HepG2 (cell line): ENCODE data around the gene NUP133. TPM values are rescaled to one million over a fixed set of nuclear protein-coding genes. Genes with fewer than 3 reads are reported as not detected.

Experiments
- ATAC-seq: fragments of 200-7000 bp; cut with Tn5 transposase; 3 replicates; pipeline ENCODE4 v1.9.1; 2020; ENCODE audit warnings: mild to moderate bottlenecking, moderate library complexity
- BruUV-seq: library from RNA; stranded (reverse); fragments of 400-500 nt; replicated peaks from 2 replicates; lab custom pipeline; 2021; lab: Mats Ljungman, UMichigan
- CTCF ChIA-PET: fragments of 300-600 bp; formaldehyde crosslinking; extraction: SDS; loops from one replicate; lab custom pipeline; 2021; ENCODE audit warnings: low total read pairs, inconsistent platforms, low intra/inter-chr PET ratio; lab: Yijun Ruan, JAX
- POLR2A ChIA-PET: fragments of 350-600 bp; sonication (Branson Sonifier 250); formaldehyde crosslinking; loops from one replicate; lab custom pipeline; 2020; ENCODE audit warnings: antibody characterized with exemption, inconsistent platforms; lab: Yijun Ruan, JAX
- DNase-seq: peaks from one replicate; pipeline ENCODE4 v3.0.0-alpha.2; 2015; ENCODE audit warnings: low spot score
- FAIRE-seq: peaks from 3 replicates; lab custom pipeline; 2011; peaks lifted over from hg19 to GRCh38; lab: Jason Lieb, UNC
- H2AFZ ChIP-seq: one replicate; pipeline ENCODE4 v1.6.1; 2011; ENCODE audit warnings: low read length, inconsistent platforms
- H3K27ac ChIP-seq: fragments of 300-600 bp; 3 replicates; pipeline ENCODE4 v1.8.0; 2011; ENCODE audit warnings: mixed run types, mild to moderate bottlenecking, mixed read lengths, low read length, inconsistent platforms; ENCODE audit not compliant: insufficient read depth; ENCODE audit errors: extremely low read length
- H3K27me3 ChIP-seq, 2 experiments: fragments of 200-600 bp in 1 of 2; 2 replicates in 1 of 2; 3 replicates in 1 of 2; pipeline versions ENCODE4 v1.6.0 to v1.8.0; 2011; ENCODE audit warnings: low read length in 2 of 2, mild to moderate bottlenecking in 2 of 2, moderate library complexity in 2 of 2, inconsistent platforms in 1 of 2; ENCODE audit not compliant: insufficient read depth in 2 of 2, control insufficient read depth in 1 of 2
- H3K36me3 ChIP-seq, 2 experiments: fragments of 200-600 bp in 1 of 2; replicated peaks in 1 of 2; 2 replicates in 1 of 2; 3 replicates in 1 of 2; pipeline versions ENCODE4 v1.5.1 to v1.8.0; 2011; ENCODE audit warnings: low read length in 2 of 2, inconsistent platforms in 1 of 2; ENCODE audit not compliant: insufficient read depth in 2 of 2, control insufficient read depth in 1 of 2
- H3K4me1 ChIP-seq: 2 replicates; pipeline ENCODE4 v1.5.1; 2012; ENCODE audit warnings: low read length, inconsistent platforms; ENCODE audit not compliant: insufficient read depth
- H3K4me2 ChIP-seq: 2 replicates; pipeline ENCODE4 v1.6.0; 2011; ENCODE audit warnings: low read depth, low read length, inconsistent platforms
- H3K4me3 ChIP-seq, 3 experiments: fragments of 200-600 bp in 1 of 3; sonication (generic), shearing (Covaris generic) in 1 of 3; replicated peaks in 1 of 3; 2 replicates each; pipeline ENCODE4 v1.5.1; 2011 to 2016; ENCODE audit warnings: low read length in 3 of 3, inconsistent platforms in 2 of 3, low read depth in 2 of 3, mild to moderate bottlenecking in 2 of 3, control low read depth in 1 of 3, mixed read lengths in 1 of 3; ENCODE audit not compliant: insufficient read depth in 1 of 3
- H3K79me2 ChIP-seq: one replicate; pipeline ENCODE4 v1.6.1; 2011; ENCODE audit warnings: low read length, inconsistent platforms; ENCODE audit not compliant: insufficient read depth
- H3K9ac ChIP-seq: 2 replicates; pipeline ENCODE4 v1.6.0; 2011; ENCODE audit warnings: mild to moderate bottlenecking, low read depth, low read length, inconsistent platforms; ENCODE audit not compliant: insufficient read depth
- H3K9me3 ChIP-seq: 2 replicates; pipeline ENCODE4 v1.5.1; 2012; ENCODE audit warnings: mild to moderate bottlenecking, low read length
- H4K20me1 ChIP-seq: 2 replicates; pipeline ENCODE4 v1.6.0; 2011; ENCODE audit warnings: inconsistent platforms, mild to moderate bottlenecking, low read length, moderate library complexity; ENCODE audit not compliant: insufficient read depth
- AHR ChIP-seq: IDR thresholded peaks from 2 replicates; pipeline ENCODE4 v1.6.1; 2018; ENCODE audit warnings: missing genetic modification reagents, missing compliant biosample characterization
- CHD2 ChIP-seq: IDR thresholded peaks from 2 replicates; pipeline ENCODE4 v1.6.1; 2011; ENCODE audit warnings: low read depth, low read length, improper control_type of control experiment
- CREB1 ChIP-seq, 2 experiments: fragments of 450-650 bp in 1 of 2; IDR thresholded peaks; 2 replicates each; pipeline ENCODE4 v1.6.1; 2016 to 2017; ENCODE audit warnings: control low read depth in 1 of 2, mild to moderate bottlenecking in 1 of 2, missing compliant biosample characterization in 1 of 2, missing genetic modification characterization in 1 of 2
- FIP1L1 ChIP-seq: fragments of 200-400 bp; formaldehyde crosslinking; IDR thresholded peaks from 2 replicates; pipeline ENCODE4 v1.6.1; 2018; ENCODE audit warnings: low read depth, mild to moderate bottlenecking, low read length, moderate library complexity, borderline replicate concordance; ENCODE audit not compliant: insufficient read depth
- GTF2F1 ChIP-seq: fragments of 150-350 bp; IDR thresholded peaks from 2 replicates; pipeline ENCODE4 v1.6.1; 2014; ENCODE audit warnings: low read length
- MIER2 ChIP-seq: IDR thresholded peaks from 2 replicates; pipeline ENCODE4 v1.6.1; 2016; ENCODE audit warnings: missing biosample characterization, missing genetic modification reagents
- MXI1 ChIP-seq: IDR thresholded peaks from 3 replicates; pipeline ENCODE4 v1.6.1; 2012; ENCODE audit warnings: low read depth, low read length, inconsistent platforms, borderline replicate concordance
- NPAS2 ChIP-seq: sonication (generic); formaldehyde crosslinking; IDR thresholded peaks from 2 replicates; pipeline ENCODE4 v1.8.0; 2022; ENCODE audit warnings: mild to moderate bottlenecking, missing genetic modification reagents, borderline replicate concordance
- SYNCRIP ChIP-seq: fragments of 200-400 bp; formaldehyde crosslinking; IDR thresholded peaks from 2 replicates; pipeline ENCODE4 v1.6.1; 2018; ENCODE audit warnings: mild to moderate bottlenecking, low read depth, low read length; ENCODE audit not compliant: insufficient read depth
- THAP9 ChIP-seq: sonication (generic); formaldehyde crosslinking; IDR thresholded peaks from 2 replicates; pipeline ENCODE4; 2020; ENCODE audit warnings: missing genetic modification reagents, mild to moderate bottlenecking, borderline replicate concordance
- YY1 ChIP-seq: IDR thresholded peaks from 2 replicates; pipeline ENCODE4 v1.6.1; 2011; ENCODE audit warnings: low read length, low read depth, moderate library complexity, mild to moderate bottlenecking; ENCODE audit not compliant: insufficient read depth, insufficient replicate concordance
- ZFP62 ChIP-seq: sonication (generic); formaldehyde crosslinking; IDR thresholded peaks from 2 replicates; pipeline ENCODE4 v1.4.0; 2020; ENCODE audit warnings: missing genetic modification reagents
- ZNF225 ChIP-seq: sonication (generic); formaldehyde crosslinking; IDR thresholded peaks from 2 replicates; pipeline ENCODE4 v1.4.0; 2020; ENCODE audit warnings: mild to moderate bottlenecking, missing genetic modification reagents
- ZNF557 ChIP-seq: sonication (generic); formaldehyde crosslinking; IDR thresholded peaks from 2 replicates; pipeline ENCODE4 v1.4.0; 2020; ENCODE audit warnings: missing genetic modification reagents
- ZNF839 ChIP-seq: sonication (generic); formaldehyde crosslinking; IDR thresholded peaks from 2 replicates; pipeline ENCODE4 v1.4.0; 2020; ENCODE audit warnings: missing genetic modification reagents, mild to moderate bottlenecking, borderline replicate concordance
- WGBS: methylation state at CpG from one replicate; pipeline ENCODE4 v1.1.6; 2017; ENCODE audit warnings: low lambda C conversion rate; 5-methylcytosine and 5-hydroxymethylcytosine counted together
- in situ Hi-C: cut with HindIII; loops from 2 replicates; pipeline ENCODE4 v1.10.0; 2017; ENCODE audit warnings: low pct_unique_long_range_greater_than_20kb; ENCODE audit not compliant: extremely low pct_ligation_motif_present
- intact Hi-C: fragments of 100-400 bp; cut with micrococcal nuclease; formaldehyde crosslinking; loops from one replicate; pipeline ENCODE4 v1.10.0; 2022; ENCODE audit not compliant: unreplicated experiment
- polyA plus RNA-seq, 8 experiments: library from polyadenylated mRNA; depleted of rRNA in 3 of 8; stranded (reverse) in 7 of 8; unstranded in 1 of 8; fragments of >200 nt; fragmentation: Illumina TruSeq in 4 of 8; extraction: Trizol in 4 of 8; gene quantifications; 2 replicates each; pipeline versions ENCODE4 v1.2.1 to v1.2.3, GENCODE V29; 2011 to 2016; ENCODE audit warnings: low read depth in 4 of 8, missing spikeins in 1 of 8, mixed read lengths in 1 of 8; ENCODE audit not compliant: insufficient read depth in 1 of 8
- total RNA-seq, 5 experiments: library from RNA; depleted of rRNA; stranded (reverse); fragments of >200 nt; fragmentation: Illumina TruSeq; extraction: Trizol; gene quantifications; 2 replicates each; pipeline ENCODE4 v1.2.3, GENCODE V29; 2016; ENCODE audit warnings: low read depth in 1 of 5
- TF ChIP-seq, protein P1 (sequence below): sonication (generic); formaldehyde crosslinking; IDR thresholded peaks from 2 replicates; pipeline ENCODE4 v1.4.0; 2020; ENCODE audit warnings: missing genetic modification reagents

NUP133 gene
- total and polyA plus RNA-seq, 2 of the 13 experiments (the other 11 are each of a cell fraction or from before 2014, with no cell fraction given) = 17.7 to 45.6 TPM

DNA sequence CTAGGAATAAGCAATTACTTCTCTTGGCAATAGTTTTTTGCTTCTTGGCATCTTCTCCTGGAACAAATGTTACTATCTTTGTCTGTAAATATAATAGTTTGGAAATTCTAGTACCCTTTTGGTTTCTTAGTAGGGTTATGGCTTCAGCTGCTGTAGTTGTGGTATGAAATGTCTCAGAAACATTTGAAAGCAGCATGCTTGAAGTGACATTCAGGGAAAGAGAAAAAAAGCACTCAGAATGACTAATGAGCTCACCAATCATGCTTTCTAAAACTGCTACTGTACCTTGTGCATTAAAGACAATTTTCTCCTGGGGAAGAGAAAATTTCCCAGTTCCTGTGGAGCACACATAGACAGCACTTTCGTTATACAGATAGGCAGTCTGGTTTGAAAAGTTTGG, 21.0 kb downstream of the NUP133 start:
- Histone ChIP-seq H3K4me2 (no peak overlapping the region), H3K36me3 (peaks cover 9 to 74% of the 10 kb centered on the region in 2 experiments), H3K4me3 (no peak overlapping the region), H3K4me1 (peaks cover 4% of the 10 kb centered on the region), H3K27ac (no peak overlapping the region), H3K9ac (no peak overlapping the region), H3K27me3 (no peaks in the 10 kb centered on the region), H4K20me1 (no peaks in the 10 kb centered on the region), H2AFZ (no peak overlapping the region), H3K79me2 (no peaks in the 10 kb centered on the region), H3K9me3 (no peaks in the 10 kb centered on the region)
- intact Hi-C loops (loop anchor here (10.0 kb wide), 1 partner anchor 142 kb away; the partner anchor contains the start of gene CCSAP), in situ Hi-C loops (no loop called here)
- ATAC-seq = no peak
- FAIRE-seq = no peak
- CTCF ChIA-PET = no interaction called here
- WGBS = 90% methylated on average over 1 of the region's 1 CpG
- TF ChIP-seq ZNF557 = no peak
- TF ChIP-seq GTF2F1 = no peak
- TF ChIP-seq YY1 = no peak
- no peak for TF ChIP-seq CREB1 (IDR thresholded peaks at IDR 0.05)
- TF ChIP-seq CREB1 (CRISPR knock-in tag; IDR thresholded peaks at IDR 0.05) = no peak
- no peak for TF ChIP-seq ZNF225 (CRISPR knock-in tag)
- DNase-seq = no peak
- BruUV-seq = no TSS peak
- POLR2A ChIA-PET = no interaction called here

DNA sequence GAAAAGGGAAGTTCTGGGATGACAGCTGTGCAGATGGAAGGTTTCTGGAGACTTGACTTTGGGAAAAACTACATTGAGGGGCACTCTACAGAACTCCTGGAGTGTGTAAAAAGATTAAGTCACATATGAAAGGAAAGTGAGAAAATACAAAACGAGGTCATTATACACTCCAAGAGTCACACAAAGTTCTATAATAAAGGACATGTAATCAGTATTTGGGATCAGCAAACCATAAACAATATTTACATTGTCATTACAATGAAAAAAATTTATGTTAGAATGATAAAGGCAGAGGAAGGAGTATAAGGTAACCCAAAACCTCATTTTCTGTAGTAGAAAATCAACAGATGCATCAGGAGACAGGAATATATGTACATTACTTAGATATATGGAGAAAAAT, 22.8 kb downstream of the NUP133 start:
- Histone ChIP-seq H4K20me1 (no peaks in the 10 kb centered on the region), H3K4me1 (peaks cover 7% of the 10 kb centered on the region), H3K9ac (no peak overlapping the region), H3K27ac (no peak overlapping the region), H3K4me2 (no peak overlapping the region), H2AFZ (no peak overlapping the region), H3K79me2 (no peaks in the 10 kb centered on the region), H3K4me3 (no peak overlapping the region), H3K36me3 (peaks cover 12 to 76% of the 10 kb centered on the region in 2 experiments), H3K27me3 (no peaks in the 10 kb centered on the region), H3K9me3 (no peaks in the 10 kb centered on the region)
- no peak for FAIRE-seq
- WGBS = 92% methylated on average over 1 of the region's 1 CpG
- CTCF ChIA-PET = no interaction called here
- in situ Hi-C loops = no loop called here
- no TSS peak for BruUV-seq
- DNase-seq = no peak
- POLR2A ChIA-PET = no interaction called here
- intact Hi-C loops = loop anchor here (10.0 kb wide), 1 partner anchor 141 kb away; the partner anchor contains the start of gene CCSAP
- ATAC-seq = no peak
- TF ChIP-seq CHD2 = no peak
- no peak for TF ChIP-seq THAP9 (CRISPR knock-in tag)
- TF ChIP-seq, protein P1, sequence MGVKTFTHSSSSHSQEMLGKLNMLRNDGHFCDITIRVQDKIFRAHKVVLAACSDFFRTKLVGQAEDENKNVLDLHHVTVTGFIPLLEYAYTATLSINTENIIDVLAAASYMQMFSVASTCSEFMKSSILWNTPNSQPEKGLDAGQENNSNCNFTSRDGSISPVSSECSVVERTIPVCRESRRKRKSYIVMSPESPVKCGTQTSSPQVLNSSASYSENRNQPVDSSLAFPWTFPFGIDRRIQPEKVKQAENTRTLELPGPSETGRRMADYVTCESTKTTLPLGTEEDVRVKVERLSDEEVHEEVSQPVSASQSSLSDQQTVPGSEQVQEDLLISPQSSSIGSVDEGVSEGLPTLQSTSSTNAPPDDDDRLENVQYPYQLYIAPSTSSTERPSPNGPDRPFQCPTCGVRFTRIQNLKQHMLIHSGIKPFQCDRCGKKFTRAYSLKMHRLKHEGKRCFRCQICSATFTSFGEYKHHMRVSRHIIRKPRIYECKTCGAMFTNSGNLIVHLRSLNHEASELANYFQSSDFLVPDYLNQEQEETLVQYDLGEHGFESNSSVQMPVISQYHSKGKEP (CRISPR knock-in tag) = no peak
- no peak for TF ChIP-seq MIER2 (CRISPR knock-in tag)
- TF ChIP-seq ZFP62 (CRISPR knock-in tag) = no peak
- TF ChIP-seq NPAS2 (CRISPR knock-in tag) = no peak
- no peak for TF ChIP-seq AHR
- TF ChIP-seq ZNF839 (CRISPR knock-in tag) = no peak
- no peak for TF ChIP-seq FIP1L1
- TF ChIP-seq MXI1 = no peak
- TF ChIP-seq SYNCRIP = no peak
